HG02623 (cell line): Measurements from ENCODE around the gene SNX10.

Experiments
- ATAC-seq: cut with Tn5 transposase; IDR thresholded peaks from one replicate; pipeline ENCODE4 v1.9.1; 2021; ENCODE audit warnings: moderate library complexity; ENCODE audit not compliant: unreplicated experiment

SNX10 gene

GRCh38 chr7:26295586-26295985 lies 3.9 kb downstream of the SNX10 start:
- ATAC-seq = no peak

DNA sequence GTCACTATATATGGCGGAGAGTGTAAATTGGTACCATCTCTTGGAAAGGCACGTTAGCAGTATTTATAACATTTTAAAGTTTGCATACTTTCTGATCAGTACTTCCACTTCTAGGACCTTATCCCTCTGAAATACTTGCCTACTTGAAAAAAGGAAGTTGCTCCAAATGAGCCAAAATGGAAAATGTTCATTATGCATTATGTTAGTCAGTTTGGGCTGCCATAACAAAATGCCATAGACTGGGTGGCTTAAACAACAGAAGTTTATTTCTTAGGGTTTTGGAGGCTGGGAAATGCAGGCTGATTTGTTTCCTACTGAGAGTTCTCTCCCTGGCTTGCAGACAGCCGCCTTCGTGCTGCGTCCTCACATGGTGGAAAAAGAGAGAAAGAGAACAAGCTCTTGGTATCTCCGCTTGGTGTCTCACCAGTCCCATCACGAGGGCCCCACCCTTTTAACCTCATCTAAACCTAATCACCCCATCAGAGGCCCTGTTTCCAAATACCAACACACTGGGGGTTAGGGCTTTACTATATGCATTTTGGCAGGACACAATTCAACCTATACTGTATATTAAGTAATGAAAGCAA lies 6.9 kb downstream of the SNX10 start:
- ATAC-seq = no peak

GRCh38 chr7:26305090-26305868 lies 13.6 kb downstream of the SNX10 start:
- no peak for ATAC-seq

DNA sequence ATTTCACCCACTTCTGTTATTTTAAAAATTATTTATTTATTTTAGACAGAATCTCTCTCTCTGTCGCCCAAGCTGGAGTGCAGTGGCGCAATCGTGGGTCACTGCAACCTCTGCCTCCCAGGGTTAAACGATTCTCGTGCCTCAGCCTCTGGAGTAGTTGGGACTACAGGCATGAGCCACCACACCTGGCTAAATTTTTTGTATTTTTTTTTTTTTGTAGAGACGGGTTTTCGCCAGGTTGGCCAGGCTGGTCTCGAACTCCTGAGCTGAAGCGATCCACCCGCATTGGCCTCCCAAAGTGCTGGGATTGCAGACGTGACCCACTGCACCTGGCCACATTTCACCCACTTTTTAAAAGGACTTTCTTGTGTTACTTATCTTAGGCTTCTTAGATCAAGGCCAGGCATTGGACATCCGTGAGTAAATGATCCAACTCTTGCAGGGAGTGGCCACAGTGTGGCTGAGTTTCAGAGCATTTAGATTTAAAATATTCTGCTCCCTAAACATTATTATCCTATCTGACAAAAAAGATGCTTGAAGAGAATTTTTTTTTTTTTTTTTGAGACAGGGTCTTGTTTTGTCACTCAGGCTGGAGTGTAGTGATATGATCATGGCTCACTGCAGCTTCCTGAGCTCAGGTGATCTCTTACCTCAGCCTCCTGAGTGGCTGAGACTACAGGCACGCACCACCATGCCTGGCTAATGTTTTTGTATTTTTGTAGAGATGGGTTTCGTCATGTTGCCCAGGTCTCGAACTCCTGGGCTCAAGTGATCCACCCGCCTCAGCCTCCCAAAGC lies 14.4 kb downstream of the SNX10 start:
- no peak for ATAC-seq

DNA sequence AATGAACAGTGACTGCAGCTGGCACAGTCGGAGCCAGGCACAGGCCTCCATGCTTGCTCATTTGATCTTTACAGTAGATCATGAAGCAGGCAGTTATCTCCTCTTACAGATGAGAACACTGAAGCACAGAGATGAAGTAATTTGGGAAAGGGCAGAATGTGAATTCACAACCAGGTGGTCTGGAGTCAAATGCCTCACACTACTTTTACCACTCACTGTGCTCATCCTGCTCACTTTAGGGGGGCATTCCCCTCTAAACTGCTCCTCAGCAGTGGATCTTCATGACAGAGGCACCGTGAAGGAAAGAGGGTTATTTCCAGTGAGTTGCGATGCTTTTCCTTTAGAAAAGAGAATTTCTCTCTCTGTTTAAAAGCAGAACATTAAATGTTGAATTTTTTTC lies 15.1 kb downstream of the SNX10 start:
- no peak for ATAC-seq

DNA sequence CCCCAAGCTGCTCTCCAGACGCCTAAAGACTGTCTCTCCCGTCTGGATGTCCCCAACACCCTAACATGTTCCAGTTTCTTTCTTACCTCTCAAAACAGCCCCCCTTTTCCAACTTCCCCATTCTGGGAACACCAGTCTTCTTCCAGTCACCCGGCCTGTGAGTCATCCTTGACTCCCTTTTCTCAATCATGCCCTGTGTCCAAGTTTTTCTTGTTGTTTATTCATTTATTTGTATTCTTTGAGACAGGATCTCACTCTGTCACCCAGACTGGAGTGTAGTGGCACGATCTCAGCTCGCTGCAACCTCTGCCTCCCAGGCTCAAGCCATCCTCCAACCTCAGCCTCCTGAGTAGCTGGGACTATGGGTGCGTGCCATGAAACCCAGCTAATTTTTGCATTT lies 15.6 kb downstream of the SNX10 start:
- no peak for ATAC-seq

DNA sequence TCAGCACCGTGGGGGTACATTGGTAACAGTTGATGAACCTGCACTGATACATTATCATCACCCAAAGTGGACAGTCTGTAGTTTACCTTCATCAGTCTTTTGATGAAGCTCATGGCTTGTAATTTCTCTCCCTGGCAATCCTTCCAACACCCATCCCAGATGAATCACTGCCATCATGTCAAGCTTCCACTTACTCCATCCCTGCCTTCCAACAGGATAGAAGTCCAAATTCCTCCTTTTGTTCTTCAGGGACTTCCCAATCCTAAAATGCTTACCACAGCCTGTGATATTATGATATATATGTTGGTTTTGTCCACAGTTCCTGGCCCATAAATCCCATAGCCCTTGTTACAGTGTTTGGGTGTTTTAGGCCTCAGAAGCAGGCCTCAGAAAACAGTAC lies 16.1 kb downstream of the SNX10 start:
- ATAC-seq = no peak

DNA sequence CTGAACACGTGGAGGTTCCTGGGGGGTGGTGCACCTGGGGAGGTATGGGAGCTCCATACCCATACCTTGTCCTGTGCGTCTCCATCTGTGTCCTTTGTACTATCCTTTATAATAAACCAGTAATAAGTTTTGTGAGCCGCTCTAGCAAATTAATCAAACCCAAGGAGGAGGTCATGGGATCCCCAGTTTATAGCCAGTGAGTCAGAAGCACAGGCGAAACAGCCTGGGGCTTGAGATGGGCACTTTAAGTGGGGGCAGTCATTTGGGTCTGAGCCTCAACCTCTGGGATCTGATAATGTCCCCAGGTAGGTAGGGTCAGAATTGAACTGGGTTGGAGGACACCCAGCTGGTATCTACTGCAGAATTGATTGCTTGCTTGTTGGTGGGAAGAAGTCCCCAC lies 16.9 kb downstream of the SNX10 start:
- no peak for ATAC-seq

DNA sequence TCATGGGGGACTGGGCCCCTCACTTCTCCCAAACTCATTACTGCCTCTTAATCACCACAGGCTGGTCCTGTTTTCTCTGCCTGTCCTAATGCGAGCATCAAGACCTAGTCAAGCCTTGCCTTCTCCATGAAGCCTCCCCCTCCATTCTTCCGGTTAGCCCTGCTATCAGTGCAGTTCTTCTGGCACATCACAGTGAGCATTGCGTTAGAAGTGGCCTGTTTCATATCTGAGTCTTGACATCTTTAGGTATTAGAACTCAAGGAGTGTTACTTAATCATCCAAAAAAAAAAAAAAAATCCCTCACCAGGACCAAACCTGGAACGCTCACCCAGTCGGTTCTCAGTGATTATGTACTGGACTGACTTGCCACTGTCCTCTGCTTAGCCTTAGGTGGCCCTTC lies 17.4 kb downstream of the SNX10 start:
- no peak for ATAC-seq

DNA sequence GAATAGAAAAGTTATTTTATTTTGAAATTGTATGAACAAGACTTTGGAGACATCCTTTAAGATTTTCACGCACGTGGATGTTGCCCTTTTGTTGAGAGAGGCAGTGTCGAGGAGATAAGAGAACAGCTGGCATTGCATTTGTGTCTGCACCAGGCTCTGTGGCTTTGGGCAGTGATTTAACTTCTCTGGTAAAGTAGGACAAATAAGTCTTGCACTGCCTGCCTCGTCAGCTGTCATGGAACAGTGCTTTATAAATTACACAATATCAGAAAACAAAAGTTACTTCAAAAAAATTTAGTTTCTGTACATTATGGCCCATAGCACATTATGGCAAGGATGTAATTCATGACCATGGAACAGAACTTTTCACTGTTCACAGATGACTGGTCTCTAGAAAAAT lies 20.1 kb downstream of the SNX10 start:
- no peak for ATAC-seq

- no peak for ATAC-seq
Observed at GRCh38 chr7:26317211-26317610, 25.5 kb downstream of the SNX10 start.

DNA sequence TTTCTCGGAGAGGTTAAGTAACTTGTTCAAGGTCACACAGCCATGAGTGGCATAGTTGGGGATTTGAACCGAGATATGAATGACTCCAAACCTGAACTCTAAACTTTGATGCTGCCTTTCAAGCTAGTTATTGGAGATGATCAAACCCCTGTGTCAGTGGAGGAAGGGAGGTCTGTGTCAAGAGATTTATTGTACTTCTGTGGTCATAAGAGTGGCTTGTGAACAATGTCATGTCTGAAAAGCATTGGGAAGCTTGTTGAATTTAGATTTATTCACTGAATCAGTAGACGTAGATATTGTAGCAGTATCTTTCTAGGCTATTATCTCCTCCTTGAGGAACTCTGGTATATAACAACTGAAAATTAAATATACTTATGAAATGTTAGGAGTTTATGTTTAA lies 27.3 kb downstream of the SNX10 start:
- ATAC-seq = no peak

- ATAC-seq = no peak
Observed at GRCh38 chr7:26319636-26320035, 28.0 kb downstream of the SNX10 start.

DNA sequence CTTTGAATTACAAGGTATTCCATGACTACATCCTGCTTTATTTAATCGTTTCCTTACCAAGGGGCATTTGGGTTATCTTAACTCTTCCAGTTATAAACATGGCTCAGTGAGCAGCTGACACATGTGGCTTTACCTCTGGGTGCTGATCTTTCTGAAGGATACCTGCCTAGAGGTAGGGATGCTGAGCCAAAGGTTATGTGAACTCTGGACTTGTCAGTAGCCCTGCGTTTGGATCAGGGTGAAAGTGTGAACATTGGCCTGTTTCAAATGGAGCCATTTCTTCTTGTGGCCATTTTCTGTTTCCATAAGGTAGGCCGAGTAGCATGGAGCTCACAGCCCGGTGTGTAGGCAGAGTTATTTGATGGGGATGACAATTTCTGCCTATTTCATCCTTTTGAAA lies 29.2 kb downstream of the SNX10 start:
- ATAC-seq = no peak

DNA sequence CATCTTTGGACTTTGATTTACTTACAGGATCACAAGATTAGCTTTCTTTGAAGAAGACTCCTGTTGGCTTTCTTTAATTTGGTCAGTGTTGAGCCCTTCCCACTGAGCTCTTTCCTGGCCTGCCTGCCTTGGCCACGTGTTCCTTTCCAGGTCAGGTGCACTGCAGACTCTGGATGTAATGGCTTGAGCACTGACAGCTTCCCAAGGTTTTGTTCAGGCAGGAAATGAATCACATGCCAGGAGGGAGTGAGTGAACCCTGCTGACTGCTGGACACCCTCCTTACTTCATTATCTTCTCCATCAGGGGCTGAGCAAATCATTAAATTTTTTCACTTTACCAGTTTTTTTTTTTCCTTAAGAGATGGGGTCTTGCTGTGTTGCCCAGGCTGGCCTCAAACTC lies 29.8 kb downstream of the SNX10 start:
- no peak for ATAC-seq

- no peak for ATAC-seq
Observed at GRCh38 chr7:26326211-26326610, 34.5 kb downstream of the SNX10 start.

GRCh38 chr7:26328498-26329390 lies 37.1 kb downstream of the SNX10 start:
- ATAC-seq = no peak

DNA sequence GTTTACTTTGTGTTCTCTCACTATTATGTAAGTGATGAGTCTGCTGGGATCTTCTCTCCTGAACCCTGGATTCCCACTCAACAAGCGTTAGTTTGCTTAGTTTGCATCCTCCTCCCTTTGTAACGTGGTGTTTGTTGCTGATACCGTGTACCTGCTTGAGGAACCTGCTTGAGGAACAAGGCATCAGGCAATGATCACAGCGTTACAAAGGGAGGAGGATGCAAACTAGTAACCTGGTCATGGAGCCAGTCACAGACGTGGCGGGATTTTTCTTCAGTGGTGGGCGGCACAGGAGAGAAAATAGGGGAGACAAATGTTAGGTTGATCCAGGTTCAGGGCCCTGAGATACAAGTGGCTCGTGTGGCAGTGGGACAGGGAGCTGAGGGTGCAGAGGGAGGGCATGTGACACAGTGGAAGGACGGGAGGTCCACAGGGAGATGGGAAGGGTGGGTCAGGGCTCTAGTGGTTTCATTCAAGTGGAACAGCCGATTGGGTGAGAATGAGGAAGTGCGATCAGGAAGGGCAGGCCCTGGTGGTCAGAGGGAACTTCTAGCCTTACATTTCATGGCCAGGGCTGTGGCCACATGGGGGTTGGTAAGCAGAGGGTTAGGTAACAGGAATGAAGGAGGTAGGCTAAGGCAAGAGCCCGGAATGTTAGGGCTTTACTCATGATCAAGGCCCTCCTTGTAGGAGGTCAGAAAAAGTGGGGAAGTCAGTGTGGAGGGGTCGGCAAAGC lies 38.0 kb downstream of the SNX10 start:
- ATAC-seq = no peak

- ATAC-seq = no peak
Observed at GRCh38 chr7:26331113-26331512, 39.5 kb downstream of the SNX10 start.

- no peak for ATAC-seq
Observed at GRCh38 chr7:26331789-26332188, 40.1 kb downstream of the SNX10 start.
